HG02759 (cell line): ENCODE data around the gene UBE2M.
"Not testable (repeated sequence)": the region's sequence is repeated elsewhere in the genome, so short reads cannot be mapped to it uniquely, and the experiment has no call there.

ENCODE experiments used
- ATAC-seq: cut with Tn5 transposase; IDR thresholded peaks from one replicate; pipeline ENCODE4 v1.9.1; 2021; ENCODE audit warnings: mild to moderate bottlenecking, moderate library complexity; ENCODE audit not compliant: unreplicated experiment

The UBE2M gene

DNA sequence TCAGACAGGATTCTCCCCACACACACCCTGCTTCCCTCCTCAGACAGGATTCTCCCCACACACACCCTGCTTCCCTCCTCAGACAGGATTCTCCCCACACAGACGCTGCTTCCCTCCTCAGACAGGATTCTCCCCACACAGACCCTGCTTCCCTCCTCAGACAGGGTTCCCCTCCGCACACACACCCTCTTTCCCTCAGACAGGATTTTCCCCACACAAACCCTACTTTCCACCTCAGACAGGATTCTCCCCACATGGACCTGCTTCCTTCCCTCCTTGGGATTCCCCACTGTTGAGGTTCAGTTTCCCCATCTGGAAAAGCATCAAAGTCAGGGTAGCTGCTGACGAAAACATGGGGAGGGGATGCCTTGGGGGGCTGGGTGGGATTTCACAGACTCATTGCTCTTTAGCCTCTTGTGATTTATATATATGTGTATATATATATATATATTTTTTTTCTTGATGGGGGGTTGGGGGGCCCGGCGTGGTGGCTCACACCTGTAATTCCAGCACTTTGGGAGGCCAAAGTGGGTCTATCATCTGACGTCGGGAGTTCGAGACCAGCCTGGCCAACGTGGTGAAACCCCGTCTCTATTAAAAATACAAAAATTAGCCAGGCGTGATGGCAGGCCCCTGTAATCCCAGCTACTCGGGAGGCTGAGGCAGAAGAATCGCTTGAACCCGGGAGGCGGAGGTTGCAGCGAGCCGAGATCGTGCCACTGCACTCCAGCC lies 15.6 kb downstream of the UBE2M start:
- not testable (repeated sequence) for ATAC-seq

DNA sequence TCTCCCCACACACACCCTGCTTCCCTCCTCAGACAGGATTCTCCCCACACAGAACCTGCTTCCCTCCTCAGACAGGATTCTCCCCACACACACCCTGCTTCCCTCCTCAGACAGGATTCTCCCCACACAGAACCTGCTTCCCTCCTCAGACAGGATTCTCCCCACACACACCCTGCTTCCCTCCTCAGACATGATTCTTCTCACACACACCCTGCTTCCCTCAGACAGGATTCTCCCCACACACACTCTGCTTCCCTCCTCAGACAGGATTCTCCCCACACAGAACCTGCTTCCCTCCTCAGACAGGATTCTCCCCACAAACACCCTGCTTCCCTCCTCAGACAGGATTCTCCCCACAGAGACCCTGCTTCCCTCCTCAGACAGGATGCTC lies 19.2 kb downstream of the UBE2M start:
- not testable (repeated sequence) for ATAC-seq

DNA sequence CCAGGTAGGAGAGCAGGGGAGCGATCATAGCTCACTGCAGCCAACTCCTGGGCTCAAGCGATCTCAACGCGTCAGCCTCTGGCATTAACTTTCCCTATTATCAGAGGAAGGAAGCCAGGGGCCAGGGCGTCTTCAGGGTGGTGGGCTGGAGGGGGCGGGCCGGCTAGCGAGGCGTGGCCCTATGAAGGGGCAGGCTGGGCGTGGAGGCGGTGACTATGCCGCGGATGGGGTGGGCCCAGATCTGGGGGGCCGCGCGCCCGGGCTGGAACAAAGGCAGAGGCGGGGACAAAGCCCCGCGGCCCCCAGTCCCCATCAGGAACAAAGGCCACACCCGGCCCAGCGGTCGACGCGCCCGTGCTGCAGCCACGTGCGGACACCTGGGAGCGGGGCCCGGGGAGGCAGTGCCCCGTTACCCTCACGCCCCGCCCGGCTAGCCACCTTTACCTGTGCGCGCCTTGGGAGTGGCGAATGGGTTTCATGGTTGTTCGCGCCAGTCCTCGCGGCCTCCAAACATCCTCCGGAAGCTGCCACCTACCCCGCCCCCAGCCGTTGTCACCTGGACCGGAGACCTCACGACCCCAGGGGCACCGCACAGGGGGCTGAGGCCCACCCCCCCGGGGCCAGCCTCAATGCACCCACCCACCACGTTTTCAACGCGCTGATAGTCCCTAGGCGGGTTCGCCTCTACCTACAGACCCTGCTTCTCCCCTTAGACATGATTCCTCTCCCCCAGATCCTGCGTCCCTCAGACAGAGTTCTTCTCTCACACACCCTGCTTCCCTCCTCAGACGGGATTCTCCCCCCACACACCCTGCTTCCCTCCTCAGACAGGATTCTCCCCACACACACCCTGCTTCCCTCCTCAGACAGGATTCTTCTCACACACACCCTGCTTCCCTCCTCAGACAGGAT lies 19.9 kb downstream of the UBE2M start:
- ATAC-seq: no peak

DNA sequence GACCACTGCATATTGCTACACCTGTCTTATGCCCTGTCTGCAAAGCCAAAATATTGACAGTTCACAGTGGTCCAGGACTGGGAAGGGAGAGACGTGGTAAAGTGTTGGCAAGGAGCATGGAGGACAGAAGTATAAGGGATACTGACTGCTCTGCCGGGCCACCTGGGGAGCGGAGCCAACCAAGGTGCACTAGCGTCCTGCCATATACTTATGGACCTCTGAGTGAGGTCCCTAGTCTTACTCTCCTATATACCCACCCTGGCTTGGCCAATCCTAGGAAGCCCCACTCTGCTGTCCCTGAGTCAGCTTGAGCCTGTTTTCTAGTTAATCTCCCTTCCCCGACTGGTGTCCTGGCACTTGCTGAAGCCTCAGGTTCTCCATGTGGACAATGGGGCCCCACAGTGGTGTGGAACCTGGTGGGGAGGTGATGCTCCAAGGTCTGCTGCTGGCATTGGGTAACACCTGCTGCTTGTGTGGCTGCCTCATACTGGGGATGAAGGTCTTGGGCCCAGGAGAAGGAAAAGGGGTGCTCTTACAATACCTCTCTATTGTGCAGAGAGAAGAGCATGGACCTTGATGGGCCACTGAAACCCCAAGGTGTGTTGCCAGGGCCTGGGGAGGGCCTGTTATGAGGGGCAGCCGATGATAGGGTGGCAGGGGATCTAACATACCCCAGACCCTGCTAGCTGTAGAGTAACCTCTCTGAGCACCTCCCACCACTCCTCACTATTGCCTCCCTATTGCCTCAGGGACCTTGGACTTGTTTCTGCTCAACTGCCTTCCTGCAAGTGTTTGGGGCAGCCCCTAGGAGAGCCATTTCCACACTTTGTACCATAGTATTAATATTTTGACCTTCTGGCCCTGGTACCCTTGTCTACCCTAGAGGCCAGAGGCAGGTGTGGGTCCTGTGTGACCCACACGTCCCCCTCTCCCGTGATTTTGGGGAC lies 21.3 kb downstream of the UBE2M start:
- ATAC-seq: no peak

DNA sequence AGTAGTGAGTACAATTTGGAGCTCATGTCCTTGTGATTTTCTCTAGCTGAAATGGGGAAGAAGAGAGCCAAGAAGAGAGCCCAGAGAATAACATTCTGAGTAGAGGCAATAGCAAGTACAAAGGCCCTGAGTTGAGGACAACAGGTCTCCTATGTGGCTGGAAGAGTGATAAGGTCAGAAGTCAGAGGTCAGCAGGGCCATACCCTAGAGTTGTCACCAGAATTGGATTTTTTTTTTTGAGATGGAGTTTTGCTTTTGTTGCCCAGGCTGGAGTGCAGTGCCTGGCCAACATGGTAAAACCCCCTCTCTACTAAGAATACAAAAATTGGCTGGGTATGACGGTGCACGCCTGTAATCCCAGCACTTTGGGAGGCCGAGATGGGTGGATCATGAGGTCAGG lies 22.6 kb downstream of the UBE2M start:
- ATAC-seq: no peak

DNA sequence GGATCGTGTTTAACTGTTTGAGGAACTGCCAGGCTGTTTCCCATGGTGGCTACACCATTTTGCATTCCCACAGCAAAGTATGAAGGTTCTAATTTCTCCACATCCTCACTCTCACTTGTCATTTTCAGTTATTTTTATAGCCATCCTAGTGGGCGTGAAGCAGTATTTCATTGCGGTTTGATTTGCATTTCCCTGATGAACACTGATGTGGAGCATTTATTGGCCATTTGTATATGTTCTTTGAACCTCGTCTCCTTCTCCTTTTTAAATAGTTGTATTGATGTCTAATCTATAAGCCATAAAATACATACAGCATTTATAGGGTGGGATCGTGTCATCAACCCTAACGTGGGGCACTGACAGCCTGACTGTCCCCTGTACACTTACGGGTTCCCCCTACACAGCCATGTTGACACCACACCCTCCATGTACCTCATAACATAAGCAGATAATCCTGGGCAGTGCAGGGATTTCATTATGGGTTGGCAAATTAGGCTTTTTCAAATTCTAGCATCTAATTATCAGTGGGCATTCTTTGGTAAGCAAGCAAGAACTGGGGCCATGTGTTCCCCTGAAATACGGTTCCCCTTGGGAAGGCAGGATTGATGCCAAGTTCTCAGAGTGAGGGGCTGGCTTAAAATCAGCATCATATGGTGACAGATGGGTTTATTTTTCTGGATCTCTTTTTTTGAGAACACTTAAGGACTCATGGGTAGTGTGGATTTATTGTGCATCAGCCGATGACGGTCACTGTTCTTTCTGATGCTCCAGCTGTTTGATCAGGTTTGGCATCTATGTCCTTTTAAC lies 27.2 kb downstream of the UBE2M start:
- ATAC-seq: no peak

DNA sequence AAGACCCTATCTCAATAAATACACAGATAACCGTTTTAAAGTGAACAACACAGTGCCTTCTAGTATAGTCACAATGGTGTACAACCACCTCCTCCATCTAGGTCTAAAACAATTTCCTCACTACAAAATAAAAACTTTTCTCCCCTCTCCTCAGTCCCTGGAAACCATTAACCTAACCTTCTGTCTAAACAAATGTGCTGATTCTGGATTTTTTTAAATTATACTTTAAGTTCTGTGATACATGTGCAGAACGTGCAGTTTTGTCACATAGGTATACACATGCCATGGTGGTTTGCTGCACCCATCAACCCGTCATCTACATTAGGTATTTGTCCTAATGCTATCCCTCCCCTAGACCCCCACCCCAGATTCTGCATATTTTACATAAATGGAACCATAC lies 29.0 kb downstream of the UBE2M start:
- no peak for ATAC-seq

DNA sequence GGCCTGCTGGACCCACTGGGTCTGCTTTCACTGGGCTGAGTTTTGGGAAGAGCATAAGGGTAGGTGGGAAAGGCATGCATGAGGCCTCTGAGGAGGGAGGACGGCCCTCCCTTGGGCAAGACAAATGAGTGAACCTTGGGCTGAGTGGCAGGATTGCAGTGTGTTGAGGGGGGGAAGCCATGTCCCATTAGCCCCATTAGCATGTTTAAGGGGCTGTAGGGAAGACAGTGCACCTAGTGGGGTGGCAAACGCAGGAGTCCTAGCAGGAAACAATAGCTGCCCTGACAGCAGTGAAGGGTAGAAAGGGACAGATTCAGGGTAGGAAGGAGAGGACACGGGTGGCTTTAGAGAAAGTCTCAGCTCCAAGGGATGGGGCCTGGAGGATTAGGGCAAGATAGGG lies 35.7 kb downstream of the UBE2M start:
- no peak for ATAC-seq

DNA sequence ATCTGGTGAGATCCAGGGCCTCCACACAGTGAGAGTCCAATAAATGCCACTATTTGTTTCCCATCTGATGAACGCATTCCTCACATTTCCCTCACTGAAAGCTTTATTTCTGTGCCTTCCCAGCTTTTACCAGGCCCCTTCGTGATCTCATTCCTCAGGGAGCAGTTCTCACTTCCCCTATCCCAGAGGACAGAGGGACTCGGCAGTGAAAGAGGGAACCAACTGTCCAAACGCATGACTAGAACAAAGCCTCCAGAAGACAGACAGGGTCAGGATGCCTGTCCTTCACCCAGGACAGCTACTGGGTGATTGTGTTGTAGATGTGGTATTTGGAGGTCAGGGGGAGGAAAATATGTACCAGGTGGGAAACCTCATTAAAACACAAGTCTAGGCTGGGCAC lies 36.8 kb downstream of the UBE2M start:
- ATAC-seq: no peak

DNA sequence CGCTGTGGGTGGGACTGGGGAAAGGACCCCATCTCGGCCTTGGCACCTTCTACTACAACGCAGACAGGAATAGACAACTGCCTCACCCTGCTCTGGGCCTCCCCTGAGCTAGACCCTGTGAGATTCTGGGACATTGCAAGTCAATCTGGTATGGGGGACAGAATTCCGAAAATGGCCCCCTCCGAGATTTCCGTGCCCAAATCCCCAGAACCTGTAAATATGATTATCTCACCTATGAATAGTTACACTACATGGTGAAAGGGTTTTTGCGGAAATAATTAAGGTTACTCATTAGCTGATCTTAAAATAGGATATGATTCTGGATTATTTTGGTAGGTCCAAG lies 38.2 kb downstream of the UBE2M start:
- ATAC-seq: no peak

DNA sequence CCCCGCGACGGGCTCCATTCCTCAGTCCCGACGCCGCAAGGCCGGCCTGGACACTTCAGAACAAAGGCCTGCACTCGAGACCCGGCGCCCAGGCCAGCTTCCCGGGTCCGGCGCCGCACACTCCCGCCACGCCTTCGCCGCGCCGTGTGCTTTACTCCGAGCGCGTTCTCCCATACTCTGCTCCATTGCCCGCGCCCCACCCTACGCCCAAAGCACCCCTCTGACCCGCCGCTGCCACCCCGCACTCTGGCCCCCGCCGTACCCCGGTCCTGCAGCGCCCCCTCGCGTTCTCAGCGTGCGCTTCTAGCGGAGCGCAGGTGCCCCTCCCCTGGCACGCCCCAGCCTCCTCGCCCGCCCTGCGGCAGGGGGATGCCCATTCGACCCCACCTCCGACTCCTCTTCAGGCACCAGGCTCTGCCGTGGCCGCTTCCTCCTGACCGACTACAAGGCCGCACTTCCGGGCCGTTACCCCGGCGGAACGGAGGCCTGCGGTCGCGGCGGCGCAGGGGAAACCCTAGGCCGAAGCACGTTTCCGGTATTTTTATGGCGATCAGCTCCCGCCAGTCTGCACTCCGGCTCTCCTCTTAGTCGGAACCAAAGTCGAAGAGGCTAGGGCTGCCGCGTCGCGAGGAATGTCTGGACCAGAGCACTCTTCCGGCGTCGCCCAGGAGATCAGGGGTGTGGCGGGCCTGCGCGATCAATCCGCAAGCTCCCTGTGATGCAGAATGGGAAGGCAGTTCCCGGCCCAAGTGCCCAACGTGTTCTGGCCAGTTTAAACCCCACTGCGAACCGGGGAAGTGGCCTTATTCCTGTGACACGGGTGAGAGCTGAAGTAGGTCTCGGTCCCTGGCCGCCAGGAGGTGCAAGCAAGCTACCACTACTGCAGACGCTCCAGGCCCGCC lies 38.8 kb downstream of the UBE2M start, which contains the start of gene ZBTB45:
ZBTB45 (minus strand) TSS at position 456 of the 902 bp plus-strand sequence. CDS start 2,137 bp downstream, outside the sequence.
- peak; percentile 80 for ATAC-seq

DNA sequence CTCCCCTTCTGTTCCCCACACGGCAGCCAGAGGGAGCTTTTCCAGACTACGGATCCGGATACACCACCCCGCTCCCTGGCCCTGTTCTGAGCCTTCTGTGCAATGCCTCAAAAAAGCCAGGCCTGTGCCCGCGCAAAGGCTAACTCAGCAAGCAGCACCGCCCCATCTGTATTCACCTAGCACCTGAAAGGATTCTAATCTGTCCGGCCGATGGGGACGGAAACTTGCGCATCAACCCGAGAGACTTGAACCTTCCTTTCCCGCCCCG lies 39.4 kb downstream of the UBE2M start:
- peak; percentile 9 for ATAC-seq

DNA sequence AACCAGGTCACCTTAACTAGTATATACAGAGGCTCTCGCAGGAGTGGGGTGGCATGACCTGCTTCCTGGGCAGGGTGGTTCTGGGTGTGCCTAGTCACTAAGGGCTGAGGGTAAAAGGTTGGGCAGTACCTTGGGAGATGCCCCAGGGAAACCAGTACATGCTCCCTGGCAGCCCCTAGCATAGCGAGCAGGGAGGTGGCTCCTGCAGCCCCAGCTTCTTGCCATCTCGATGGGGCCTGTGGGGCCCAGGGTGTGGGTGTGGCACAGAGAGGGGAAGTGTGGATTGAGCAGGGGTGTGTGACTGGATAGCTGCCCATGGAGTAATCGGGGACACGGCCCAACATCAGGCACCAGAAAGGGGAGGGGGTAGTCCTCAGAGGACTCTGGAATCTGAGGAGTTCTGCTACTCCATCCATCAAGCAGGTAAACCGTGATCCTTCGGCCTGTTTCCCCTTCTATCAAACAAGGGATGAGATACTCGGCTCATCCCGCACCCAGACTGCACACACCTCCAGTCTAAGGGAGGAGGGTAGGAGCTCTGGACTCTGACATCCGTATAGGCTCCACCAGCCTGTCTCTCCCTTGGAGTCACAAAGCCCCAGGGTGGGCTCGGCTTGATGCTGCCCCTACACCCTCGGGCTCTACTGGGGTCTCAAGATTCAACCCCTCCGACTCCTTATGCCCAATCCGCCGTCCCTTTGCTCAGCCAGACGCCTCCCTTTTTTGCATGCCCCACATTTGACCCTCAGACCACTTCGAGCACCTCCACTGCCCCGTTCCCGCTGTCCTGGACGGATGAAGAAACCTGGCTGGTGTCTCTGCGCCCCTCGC lies 39.9 kb downstream of the UBE2M start:
- ATAC-seq: no peak

DNA sequence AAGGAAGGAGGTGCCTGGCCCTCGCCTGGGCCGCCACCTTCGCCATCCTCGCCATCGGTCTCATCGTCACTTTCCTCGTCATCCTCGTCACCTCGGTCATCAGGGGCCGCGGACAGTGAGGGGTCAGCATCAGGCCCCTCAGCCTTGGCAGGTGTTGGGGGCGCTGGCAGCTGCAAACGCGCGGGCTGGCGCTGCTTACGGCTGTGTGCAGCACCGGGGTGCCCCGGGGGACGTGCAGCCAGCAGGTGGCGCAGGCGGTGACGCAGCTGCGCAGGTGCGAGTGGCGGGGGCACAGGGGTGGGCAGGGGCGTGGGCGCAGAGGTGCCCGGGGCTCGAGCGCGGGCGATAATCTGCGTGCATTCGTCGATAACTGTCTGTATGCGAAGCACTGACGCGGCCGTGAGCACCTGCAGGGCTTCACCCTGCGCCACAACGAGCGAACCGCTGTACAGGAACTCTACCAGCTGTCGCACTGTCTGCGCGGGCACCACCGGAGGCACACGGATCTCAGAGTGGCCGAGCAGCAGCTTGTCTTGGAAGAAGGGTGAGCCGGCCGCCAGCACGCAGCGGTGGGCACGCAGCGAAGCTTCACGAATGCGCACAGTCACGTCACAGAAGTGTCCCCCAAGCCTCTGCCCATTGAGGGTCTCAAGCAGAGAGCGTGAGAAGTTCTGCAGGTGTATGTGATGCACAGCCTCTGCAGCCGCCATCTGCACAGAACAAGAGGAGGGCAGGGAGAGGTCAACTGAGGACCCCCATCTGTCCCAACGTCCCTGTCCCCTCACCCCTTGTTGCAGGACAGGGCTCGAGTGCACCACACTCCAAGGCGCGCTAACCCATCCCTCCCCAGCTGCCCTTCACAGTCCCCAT lies 41.2 kb downstream of the UBE2M start:
- ATAC-seq: no peak

DNA sequence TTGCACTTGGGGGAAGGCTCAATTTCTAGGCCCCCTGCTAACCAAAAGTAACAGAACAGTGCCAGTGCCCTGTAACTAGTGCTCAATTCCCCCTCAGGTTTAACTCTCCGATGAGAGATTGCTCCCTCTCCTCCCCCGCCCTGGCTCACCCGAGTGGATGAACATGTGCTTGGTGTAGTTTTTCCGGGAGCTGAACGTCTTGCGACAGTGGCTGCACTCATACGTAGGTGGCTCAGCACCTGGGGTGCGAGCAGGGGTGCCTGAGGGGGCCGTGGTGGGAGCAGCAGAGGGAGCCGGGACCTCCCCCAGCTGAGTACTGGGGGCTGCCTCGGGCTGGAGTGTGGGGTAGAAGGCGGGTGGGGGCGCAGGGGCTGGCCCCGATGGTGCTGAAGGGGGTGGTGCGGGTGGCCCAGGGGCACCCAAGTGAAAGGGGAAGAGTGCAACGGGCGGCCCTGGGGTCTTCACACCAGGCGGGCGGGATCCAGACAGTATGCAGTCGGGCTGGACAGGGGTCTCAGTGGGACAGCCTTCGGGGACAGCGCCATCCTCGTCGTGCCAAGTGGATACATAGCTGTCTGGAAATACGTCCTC lies 42.1 kb downstream of the UBE2M start:
- ATAC-seq: no peak

DNA sequence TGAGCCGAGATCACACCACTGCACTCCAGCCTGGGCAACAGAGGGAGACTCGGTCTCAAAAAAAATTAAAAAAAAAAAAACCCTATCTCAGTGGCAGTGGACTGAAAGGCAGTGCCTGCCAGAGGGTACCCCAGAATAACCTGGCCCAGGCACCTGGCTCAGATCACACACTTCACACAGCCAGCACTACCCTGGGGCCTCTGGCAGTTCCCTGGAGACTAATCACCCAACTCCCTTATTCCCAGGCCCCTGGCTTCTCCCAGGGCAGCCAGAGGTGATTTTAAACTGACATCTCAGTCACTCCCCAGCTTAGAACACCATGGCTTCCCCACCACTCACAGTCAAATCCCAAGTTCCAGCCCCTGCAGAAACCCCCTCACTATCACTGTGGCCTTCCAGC lies 43.2 kb downstream of the UBE2M start:
- ATAC-seq: no peak

DNA sequence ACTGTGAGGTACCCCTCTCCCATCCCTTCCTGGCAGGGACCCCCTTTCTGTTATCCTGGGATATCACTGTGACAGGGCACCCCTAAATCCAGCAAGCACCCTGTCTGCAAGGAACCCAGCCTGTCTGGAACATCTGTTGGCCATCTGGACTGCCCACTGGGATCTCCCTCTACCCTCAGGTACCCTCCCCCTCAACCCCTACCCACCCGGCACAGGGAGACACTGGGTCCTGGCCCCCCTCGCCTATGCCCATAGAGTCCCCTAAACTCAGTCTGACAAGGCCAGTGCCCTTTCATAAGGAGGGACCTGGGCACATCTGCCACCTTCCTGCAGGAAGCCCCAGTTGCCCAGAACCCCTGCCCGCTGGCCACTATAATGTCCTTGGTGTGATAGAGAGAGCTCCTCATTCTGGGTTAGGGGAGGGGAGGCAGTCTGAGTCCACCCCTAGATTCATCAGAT lies 43.8 kb downstream of the UBE2M start:
- no peak for ATAC-seq
